PC-9 (cell line): ENCODE measurements around the gene PBX3.

Source experiments
- CTCF ChIP-seq: fragments of 200-600 bp; sonication (generic); conservative IDR thresholded peaks from 2 replicates; pipeline ENCODE4 v1.6.1; 2017; ENCODE audit warnings: mixed run types, antibody characterized with exemption, mild to moderate bottlenecking, moderate library complexity
- EZH2 ChIP-seq: fragments of 200-600 bp; sonication (generic); IDR thresholded peaks from 2 replicates; pipeline ENCODE4 v1.8.0; 2017; ENCODE audit warnings: antibody characterized with exemption, low read depth

GRCh38 chr9:125987420-125987819, 240.2 kb downstream of the PBX3 start:
- TF ChIP-seq EZH2 (no peak), CTCF (no peak)
